ENCODE results near the gene MON1B. TPM values are rescaled to one million over a fixed set of nuclear protein-coding genes. Genes with fewer than 3 reads are reported as not detected.

The MON1B gene
- total and polyA plus RNA-seq, 8 donors, result 22.1 to 64.3 (median 24.9) TPM

- intact Hi-C loops (cut with DNase I), result no loop called here
- H3K9me3 ChIP-seq, result no peaks in the 10 kb centered on the region
- peaks cover 0 to 66% of the 10 kb centered on the region in 2 donors for H3K36me3 ChIP-seq
- DNase-seq (peak in 1 of 4 donors; percentile 78), ATAC-seq (no peak)
- TF ChIP-seq, protein P1, sequence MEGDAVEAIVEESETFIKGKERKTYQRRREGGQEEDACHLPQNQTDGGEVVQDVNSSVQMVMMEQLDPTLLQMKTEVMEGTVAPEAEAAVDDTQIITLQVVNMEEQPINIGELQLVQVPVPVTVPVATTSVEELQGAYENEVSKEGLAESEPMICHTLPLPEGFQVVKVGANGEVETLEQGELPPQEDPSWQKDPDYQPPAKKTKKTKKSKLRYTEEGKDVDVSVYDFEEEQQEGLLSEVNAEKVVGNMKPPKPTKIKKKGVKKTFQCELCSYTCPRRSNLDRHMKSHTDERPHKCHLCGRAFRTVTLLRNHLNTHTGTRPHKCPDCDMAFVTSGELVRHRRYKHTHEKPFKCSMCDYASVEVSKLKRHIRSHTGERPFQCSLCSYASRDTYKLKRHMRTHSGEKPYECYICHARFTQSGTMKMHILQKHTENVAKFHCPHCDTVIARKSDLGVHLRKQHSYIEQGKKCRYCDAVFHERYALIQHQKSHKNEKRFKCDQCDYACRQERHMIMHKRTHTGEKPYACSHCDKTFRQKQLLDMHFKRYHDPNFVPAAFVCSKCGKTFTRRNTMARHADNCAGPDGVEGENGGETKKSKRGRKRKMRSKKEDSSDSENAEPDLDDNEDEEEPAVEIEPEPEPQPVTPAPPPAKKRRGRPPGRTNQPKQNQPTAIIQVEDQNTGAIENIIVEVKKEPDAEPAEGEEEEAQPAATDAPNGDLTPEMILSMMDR (IDR thresholded peaks at IDR 0.05), result no peak
- H3K27me3 ChIP-seq, result no peaks in the 10 kb centered on the region
- no peak overlapping the region for H3K4me3 ChIP-seq
- H3K4me1 ChIP-seq, result peaks cover 5 to 26% of the 10 kb centered on the region in 2 donors
- no peak overlapping the region for H3K27ac ChIP-seq
Observed at GRCh38 chr16:77194295-77195231, 3.6 kb downstream of the MON1B start.

GRCh38 chr16:77195411-77195810 is 4.4 kb downstream of the MON1B start:
- TF ChIP-seq, protein P1 (IDR thresholded peaks at IDR 0.05), result no peak
- Histone ChIP-seq H3K27me3 (no peaks in the 10 kb centered on the region), H3K4me1 (peaks cover 5 to 23% of the 10 kb centered on the region in 2 donors), H3K4me3 (no peak overlapping the region), H3K27ac (no peak overlapping the region), H3K36me3 (peaks cover 0 to 74% of the 10 kb centered on the region in 2 donors), H3K9me3 (no peaks in the 10 kb centered on the region)
- ATAC-seq, result no peak
- intact Hi-C loops (cut with DNase I), result no loop called here
- DNase-seq, result no peak

DNA sequence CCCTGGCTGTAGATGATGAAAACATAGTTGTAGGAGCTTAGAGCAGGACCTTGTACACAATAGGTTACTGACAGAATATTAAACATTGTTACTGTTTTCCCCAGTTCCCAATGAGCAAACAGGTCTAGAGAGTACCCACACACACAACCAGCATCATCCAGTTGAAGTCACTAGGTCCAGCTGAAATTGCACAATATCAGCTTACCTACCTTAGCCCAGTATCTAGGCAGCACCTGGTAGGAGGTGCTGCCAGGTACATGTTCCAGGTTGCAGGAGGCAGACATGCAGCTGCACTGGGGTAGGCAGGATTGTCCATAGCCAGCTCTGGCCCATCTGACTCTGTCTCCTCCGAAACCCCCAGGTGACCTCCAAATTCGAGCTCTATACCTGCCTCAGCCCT is 6.8 kb downstream of the MON1B start:
- ATAC-seq (no peak), DNase-seq (no peak)
- intact Hi-C loops (cut with DNase I), result no loop called here
- peaks cover 0 to 84% of the 10 kb centered on the region in 2 donors for H3K36me3 ChIP-seq
- H3K27me3 ChIP-seq, result no peaks in the 10 kb centered on the region
- no peak overlapping the region for H3K27ac ChIP-seq
- H3K4me3 ChIP-seq, result no peak overlapping the region
- TF ChIP-seq, protein P1 (IDR thresholded peaks at IDR 0.05), result no peak
- H3K9me3 ChIP-seq, result no peaks in the 10 kb centered on the region
- H3K4me1 ChIP-seq, result peaks cover 0 to 11% of the 10 kb centered on the region in 2 donors

DNA sequence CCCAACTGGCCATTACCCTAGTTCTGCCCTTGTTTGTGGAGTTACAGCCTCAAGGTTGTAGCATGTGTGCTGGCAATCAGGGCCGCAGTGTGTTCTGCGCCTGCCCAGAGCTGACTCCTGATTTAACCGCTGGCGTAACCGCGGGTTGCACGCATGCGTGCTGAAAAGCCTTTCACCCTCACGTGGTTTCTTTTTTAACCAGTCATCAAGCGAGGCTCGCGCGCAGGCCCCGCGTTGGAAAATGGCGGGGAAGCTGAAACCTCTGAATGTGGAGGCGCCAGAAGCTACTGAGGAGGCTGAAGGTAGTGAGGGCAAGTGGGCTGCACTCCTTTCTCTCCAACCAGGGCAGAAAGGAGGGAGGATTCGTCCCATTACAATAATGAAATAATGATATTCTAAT is 8.2 kb downstream of the MON1B start, which contains the start of gene SYCE1L:
Gene SYCE1L, plus strand, starts transcription at position 198 of the 400 bp plus-strand sequence. Its CDS starts 44 bp downstream, at position 242.
- intact Hi-C loops (cut with DNase I), result no loop called here
- TF ChIP-seq, protein P1 (IDR thresholded peaks at IDR 0.05), result no peak
- H3K27me3 ChIP-seq, result no peaks in the 10 kb centered on the region
- no peaks in the 10 kb centered on the region for H3K4me1 ChIP-seq
- no peak within 1 kb of the TSS for H3K4me3 ChIP-seq
- no peak for ATAC-seq
- no peak within 1 kb of the TSS for H3K27ac ChIP-seq
- H3K9me3 ChIP-seq, result no peaks in the 10 kb centered on the region
- H3K36me3 ChIP-seq, result peaks cover 0 to 72% of the 10 kb centered on the region in 2 donors
- DNase-seq, result no peak

GRCh38 chr16:77206533-77206932 is 15.5 kb downstream of the MON1B start:
- H3K27ac ChIP-seq, result no peak overlapping the region
- intact Hi-C loops (cut with DNase I), result no loop called here
- ATAC-seq, result no peak
- no peak overlapping the region for H3K4me3 ChIP-seq
- H3K4me1 ChIP-seq, result no peaks in the 10 kb centered on the region
- peaks cover 0 to 7% of the 10 kb centered on the region in 2 donors for H3K27me3 ChIP-seq
- DNase-seq, result no peak
- TF ChIP-seq, protein P1 (IDR thresholded peaks at IDR 0.05), result no peak
- no peaks in the 10 kb centered on the region for H3K9me3 ChIP-seq
- peaks cover 0 to under 1% of the 10 kb centered on the region in 2 donors for H3K36me3 ChIP-seq
